Chondrocyte (in vitro differentiated cells): ENCODE data around the gene LYL1. TPM values are rescaled to one million over a fixed set of nuclear protein-coding genes. Genes with fewer than 3 reads are reported as not detected.

ENCODE experiments used
- DNase-seq: peaks from one replicate; pipeline ENCODE4 v3.0.0; 2021; ENCODE audit warnings: mixed read lengths, low spot score
- H3K27ac Mint-ChIP-seq: one replicate; pipeline ENCODE4 v1.8.0; 2021; ENCODE audit warnings: mild to moderate bottlenecking, moderate library complexity, mixed read lengths; ENCODE audit not compliant: unreplicated experiment
- H3K27me3 Mint-ChIP-seq: 2 replicates; pipeline ENCODE4 v1.8.0; 2021; ENCODE audit warnings: low read depth, mixed read lengths
- H3K36me3 Mint-ChIP-seq: 2 replicates; pipeline ENCODE4 v1.8.0; 2021; ENCODE audit warnings: low read depth, mixed read lengths
- H3K4me1 Mint-ChIP-seq: 2 replicates; pipeline ENCODE4 v1.8.0; 2021; ENCODE audit warnings: low read depth, mild to moderate bottlenecking, mixed read lengths
- H3K4me3 Mint-ChIP-seq: one replicate; pipeline ENCODE4 v1.8.0; 2021; ENCODE audit warnings: mild to moderate bottlenecking, moderate library complexity, mixed read lengths; ENCODE audit not compliant: unreplicated experiment
- H3K9me3 Mint-ChIP-seq: 2 replicates; pipeline ENCODE4 v1.8.0; 2021; ENCODE audit warnings: low read depth, mixed read lengths
- CTCF ChIP-seq: fragments of 200-600 bp; sonication (generic); IDR thresholded peaks from 2 replicates; pipeline ENCODE4 v1.5.0; 2021; ENCODE audit warnings: antibody characterized with exemption, mild to moderate bottlenecking, moderate library complexity
- total RNA-seq: library from RNA; stranded (reverse); gene quantifications from 3 replicates; pipeline ENCODE4 v1.2.1, GENCODE V29; 2021

LYL1 gene
- total RNA-seq, 1 donor from 2014 or later, result 0.47 TPM

GRCh38 chr19:13055213-13056051 is 47.2 kb downstream of the LYL1 start:
- H3K36me3 Mint-ChIP-seq, result no peaks in the 10 kb centered on the region
- peak overlapping the region; percentile 98 for H3K27ac Mint-ChIP-seq
- H3K9me3 Mint-ChIP-seq, result no peaks in the 10 kb centered on the region
- peak overlapping the region; percentile 53 for H3K4me3 Mint-ChIP-seq
- peak; percentile 37 for TF ChIP-seq CTCF
- H3K27me3 Mint-ChIP-seq, result no peaks in the 10 kb centered on the region
- no peak for DNase-seq
- peaks cover 94% of the 10 kb centered on the region for H3K4me1 Mint-ChIP-seq

- Mint-ChIP-seq H3K36me3 (no peaks in the 10 kb centered on the region), H3K27ac (peak overlapping the region; percentile 98), H3K9me3 (no peaks in the 10 kb centered on the region), H3K4me3 (no peak overlapping the region), H3K4me1 (peaks cover 93% of the 10 kb centered on the region), H3K27me3 (no peaks in the 10 kb centered on the region)
- no peak for DNase-seq
- no peak for TF ChIP-seq CTCF
These were observed 47.9 kb downstream of the LYL1 start for GRCh38 chr19:13054626-13055212.

DNA sequence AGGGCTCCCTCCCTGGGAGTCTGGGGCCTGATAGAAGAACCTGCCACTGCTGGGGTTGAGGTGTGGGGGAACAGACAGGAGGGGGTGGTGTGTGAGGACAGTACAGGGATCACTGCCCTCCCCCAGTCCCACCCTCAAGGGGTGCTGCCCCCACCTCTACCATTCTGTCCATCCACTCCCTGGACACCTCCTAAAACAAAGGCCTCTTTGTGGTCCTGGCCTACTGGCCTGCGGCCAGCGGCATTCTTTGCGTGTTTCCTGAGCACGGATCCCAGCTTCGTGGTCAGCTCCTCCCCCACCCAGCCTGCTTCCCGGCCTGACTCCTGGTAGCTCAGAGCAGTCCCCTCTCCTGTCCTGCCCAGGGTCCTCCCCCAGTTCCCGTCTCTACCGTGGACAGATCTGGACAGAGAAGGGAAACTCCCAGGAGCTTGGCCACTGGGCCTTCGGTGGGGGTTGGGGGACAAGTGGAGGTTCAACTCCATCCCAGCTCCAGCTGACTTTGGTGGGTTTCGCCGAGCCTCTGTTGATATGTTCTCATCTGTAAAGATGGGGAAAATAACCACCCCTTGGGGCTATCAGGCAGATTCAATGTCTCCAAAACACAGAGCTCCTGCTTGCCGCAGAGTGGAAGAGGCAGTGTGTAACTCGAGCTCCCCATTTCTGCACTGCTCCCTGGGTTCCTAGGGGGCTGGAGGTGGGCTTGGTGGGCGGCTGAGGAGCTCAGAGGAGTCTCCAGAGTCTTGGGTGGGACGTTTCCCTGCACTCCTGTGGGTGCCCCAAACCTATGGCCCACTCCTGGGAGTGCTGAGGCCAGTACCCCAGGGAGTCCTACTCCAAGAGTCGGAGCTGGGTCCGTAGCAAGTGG is 48.7 kb downstream of the LYL1 start:
- H3K4me3 Mint-ChIP-seq, result peak overlapping the region; percentile 28
- no peaks in the 10 kb centered on the region for H3K36me3 Mint-ChIP-seq
- H3K4me1 Mint-ChIP-seq, result peaks cover 87% of the 10 kb centered on the region
- DNase-seq, result no peak
- H3K27me3 Mint-ChIP-seq, result no peaks in the 10 kb centered on the region
- H3K27ac Mint-ChIP-seq, result peak overlapping the region; percentile 98
- peak; percentile 6 for TF ChIP-seq CTCF
- no peaks in the 10 kb centered on the region for H3K9me3 Mint-ChIP-seq

- peaks cover under 1% of the 10 kb centered on the region for H3K36me3 Mint-ChIP-seq
- H3K27ac Mint-ChIP-seq, result peak overlapping the region; percentile 98
- no peak for TF ChIP-seq CTCF
- H3K4me1 Mint-ChIP-seq, result peaks cover 81% of the 10 kb centered on the region
- no peaks in the 10 kb centered on the region for H3K9me3 Mint-ChIP-seq
- no peak overlapping the region for H3K4me3 Mint-ChIP-seq
- no peaks in the 10 kb centered on the region for H3K27me3 Mint-ChIP-seq
- no peak for DNase-seq
These were observed 49.4 kb downstream of the LYL1 start for GRCh38 chr19:13053238-13053637.
